Fibroblast of villous mesenchyme (primary cell): Measurements from ENCODE around the gene TRAF2. TPM values are rescaled to one million over a fixed set of nuclear protein-coding genes. Genes with fewer than 3 reads are reported as not detected.

Experiments used
- DNase-seq: peaks from one replicate; pipeline ENCODE4 v3.0.0-alpha.2; 2010; ENCODE audit warnings: low read depth
- H3K4me3 ChIP-seq: 2 replicates; pipeline ENCODE4 v1.5.1; 2011; ENCODE audit warnings: low read depth, mild to moderate bottlenecking, low read length
- CTCF ChIP-seq: IDR thresholded peaks from 2 replicates; pipeline ENCODE4 v1.5.1; 2012; ENCODE audit warnings: low read depth, mild to moderate bottlenecking, low read length; ENCODE audit not compliant: insufficient read depth
- total RNA-seq: library from RNA; depleted of rRNA; stranded (reverse); fragments of >200 nt; gene quantifications from 2 replicates; pipeline ENCODE4 v1.2.3, GENCODE V29; 2012

The TRAF2 gene
- total RNA-seq, 1 donor = 16.8 TPM

GRCh38 chr9:136942112-136942880, 56.0 kb downstream of the TRAF2 start:
- no peak for DNase-seq
- H3K4me3 ChIP-seq = no peak overlapping the region
- TF ChIP-seq CTCF = no peak

- no peak for TF ChIP-seq CTCF
- peak overlapping the region; percentile 84 for H3K4me3 ChIP-seq
- DNase-seq = no peak
These were observed 56.5 kb downstream of the TRAF2 start for GRCh38 chr9:136942881-136943230.

- no peak for TF ChIP-seq CTCF
- peak overlapping the region; percentile 84 for H3K4me3 ChIP-seq
- DNase-seq = peak; percentile 32
These were observed 57.2 kb downstream of the TRAF2 start for GRCh38 chr9:136943291-136944211.

- TF ChIP-seq CTCF = no peak
- DNase-seq = peak; percentile 65
- H3K4me3 ChIP-seq = peak overlapping the region; percentile 84
These were observed 57.8 kb downstream of the TRAF2 start for GRCh38 chr9:136944212-136944518.

- H3K4me3 ChIP-seq = peak within 1 kb of the TSS; percentile 84
- DNase-seq = peak; percentile 93
- TF ChIP-seq CTCF = peak; percentile 92
These were observed 58.4 kb downstream of the TRAF2 start, which contains the start of the genes C8G and FBXW5 for GRCh38 chr9:136944519-136945332. Gene C8G (plus strand): TSS chr9:136945243. CDS start chr9:136945321, 78 bp downstream. Gene FBXW5 (minus strand): TSS chr9:136944738. CDS start chr9:136944083, 655 bp downstream.

GRCh38 chr9:136945333-136946227, 59.3 kb downstream of the TRAF2 start:
- DNase-seq = no peak
- no peak overlapping the region for H3K4me3 ChIP-seq
- TF ChIP-seq CTCF = no peak
